GM12873 (cell line): ENCODE results near the gene WDR54.

Experiments
- TF ChIP-seq, protein P1 (sequence below): IDR thresholded peaks from 2 replicates; pipeline ENCODE4 v1.5.1; 2012; ENCODE audit warnings: low read depth, mild to moderate bottlenecking, moderate library complexity, low read length, control low read depth; ENCODE audit not compliant: insufficient read depth; ENCODE audit errors: missing control alignments

Gene WDR54

DNA sequence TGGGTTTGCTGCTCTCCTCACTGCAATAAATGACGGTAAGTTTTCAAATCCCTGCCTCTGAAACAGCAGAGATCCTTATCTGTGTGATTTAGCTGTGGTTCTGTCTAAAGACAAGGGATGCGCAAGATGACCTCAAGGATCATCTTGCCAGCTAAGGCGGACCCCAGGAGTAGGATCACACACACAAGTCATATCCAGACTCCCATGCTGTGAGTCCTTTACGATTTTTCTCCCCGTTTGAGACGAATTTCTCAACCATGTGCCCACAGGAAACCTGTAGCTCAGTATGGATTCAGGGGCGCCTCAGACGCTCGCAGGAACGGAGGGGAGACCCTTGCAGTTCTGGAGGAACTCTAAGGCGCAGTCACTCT lies 30.3 kb upstream of the WDR54 start:
- TF ChIP-seq, protein P1, sequence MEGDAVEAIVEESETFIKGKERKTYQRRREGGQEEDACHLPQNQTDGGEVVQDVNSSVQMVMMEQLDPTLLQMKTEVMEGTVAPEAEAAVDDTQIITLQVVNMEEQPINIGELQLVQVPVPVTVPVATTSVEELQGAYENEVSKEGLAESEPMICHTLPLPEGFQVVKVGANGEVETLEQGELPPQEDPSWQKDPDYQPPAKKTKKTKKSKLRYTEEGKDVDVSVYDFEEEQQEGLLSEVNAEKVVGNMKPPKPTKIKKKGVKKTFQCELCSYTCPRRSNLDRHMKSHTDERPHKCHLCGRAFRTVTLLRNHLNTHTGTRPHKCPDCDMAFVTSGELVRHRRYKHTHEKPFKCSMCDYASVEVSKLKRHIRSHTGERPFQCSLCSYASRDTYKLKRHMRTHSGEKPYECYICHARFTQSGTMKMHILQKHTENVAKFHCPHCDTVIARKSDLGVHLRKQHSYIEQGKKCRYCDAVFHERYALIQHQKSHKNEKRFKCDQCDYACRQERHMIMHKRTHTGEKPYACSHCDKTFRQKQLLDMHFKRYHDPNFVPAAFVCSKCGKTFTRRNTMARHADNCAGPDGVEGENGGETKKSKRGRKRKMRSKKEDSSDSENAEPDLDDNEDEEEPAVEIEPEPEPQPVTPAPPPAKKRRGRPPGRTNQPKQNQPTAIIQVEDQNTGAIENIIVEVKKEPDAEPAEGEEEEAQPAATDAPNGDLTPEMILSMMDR: no peak

DNA sequence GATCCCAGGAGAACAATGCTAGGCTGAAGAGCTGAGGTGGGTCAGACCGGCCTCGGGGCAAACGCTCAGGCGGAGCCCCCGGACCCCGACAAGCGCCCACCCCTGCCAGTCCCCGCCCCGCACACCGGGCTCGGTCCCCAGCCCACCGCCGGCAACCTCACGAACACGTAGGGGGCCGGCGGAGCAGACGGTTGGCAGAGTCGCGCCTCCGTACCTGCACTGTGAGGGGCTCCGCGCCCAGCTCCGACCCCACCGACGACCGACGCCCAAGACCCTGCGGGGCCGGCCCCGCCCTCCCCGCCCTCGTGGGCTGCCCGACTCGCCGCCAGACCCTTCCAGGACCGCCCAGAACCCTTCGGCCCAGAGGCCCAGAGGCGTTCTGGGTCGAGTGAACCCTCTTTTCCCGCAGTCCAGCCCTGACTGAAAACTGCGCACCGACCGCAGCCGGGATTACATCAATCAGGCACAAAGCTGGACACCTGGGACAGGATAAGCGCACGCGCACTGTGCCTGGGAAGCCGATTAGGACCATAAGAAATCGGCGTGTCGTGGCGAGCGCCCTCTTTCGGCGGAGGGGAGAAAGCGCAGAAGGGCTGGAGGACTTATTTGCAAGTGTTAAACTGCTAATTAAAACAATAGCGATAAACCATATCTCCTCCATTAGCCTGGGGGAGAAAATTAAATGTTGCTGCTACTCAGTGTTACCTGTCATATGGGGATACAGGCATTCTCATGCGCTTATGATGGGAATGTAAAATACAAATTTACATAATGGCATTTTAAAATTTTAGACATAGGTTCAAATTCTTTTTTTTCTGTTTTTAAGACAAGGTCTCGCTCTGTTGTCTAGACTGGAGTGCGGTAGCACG lies 29.7 kb upstream of the WDR54 start:
- TF ChIP-seq, protein P1: peak; percentile 98

DNA sequence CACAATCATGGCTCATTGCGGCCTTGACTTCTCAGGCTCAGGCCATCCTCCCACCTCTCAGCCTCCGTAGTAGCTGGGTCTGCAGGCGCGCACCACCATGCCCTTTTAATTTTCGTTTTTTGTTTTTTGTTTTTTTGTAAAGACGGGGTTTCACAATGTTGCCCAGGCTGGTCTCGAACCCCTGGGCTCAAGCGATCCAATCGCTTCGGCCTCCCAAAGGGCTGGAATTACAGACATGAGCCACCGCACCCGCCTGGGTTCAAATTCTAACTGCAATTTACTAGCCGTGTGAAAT lies 29.1 kb upstream of the WDR54 start:
- TF ChIP-seq, protein P1: no peak

DNA sequence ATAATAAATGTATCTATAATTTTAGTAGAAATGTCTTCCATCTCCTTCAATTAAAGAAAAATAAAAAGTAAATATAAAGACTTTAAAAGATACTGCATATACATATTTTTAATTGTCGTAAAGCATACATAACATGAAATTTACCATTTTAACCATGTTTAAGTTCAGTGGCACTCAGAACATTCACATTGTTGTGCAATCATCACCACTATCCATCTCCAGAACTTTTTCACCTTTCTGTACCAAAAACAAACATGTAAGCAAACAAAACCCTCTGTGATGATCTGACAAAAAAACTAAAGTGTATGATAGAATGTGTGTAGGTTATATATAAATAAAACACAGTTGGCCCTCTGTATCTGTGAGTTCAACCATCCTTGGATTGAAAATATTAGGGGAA lies 28.0 kb upstream of the WDR54 start:
- TF ChIP-seq, protein P1: no peak

DNA sequence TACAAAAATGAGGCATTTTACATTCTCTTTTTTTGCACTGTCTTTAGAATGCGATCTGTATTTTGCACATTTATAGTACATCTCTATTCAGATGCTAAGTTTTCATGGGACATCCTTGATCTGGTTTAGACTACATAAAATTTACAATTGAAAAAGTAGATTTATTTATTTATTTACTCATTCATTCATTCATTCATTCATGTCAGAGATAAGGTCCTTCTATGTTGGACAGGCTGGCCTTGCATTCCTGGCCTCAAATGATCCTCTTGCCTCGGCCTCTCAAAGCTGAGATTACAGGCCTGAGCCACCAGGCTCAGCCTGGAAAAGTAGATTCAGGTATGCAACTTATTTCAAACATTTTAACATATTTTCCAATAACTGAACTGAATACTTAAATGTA lies 25.4 kb upstream of the WDR54 start:
- TF ChIP-seq, protein P1: no peak

DNA sequence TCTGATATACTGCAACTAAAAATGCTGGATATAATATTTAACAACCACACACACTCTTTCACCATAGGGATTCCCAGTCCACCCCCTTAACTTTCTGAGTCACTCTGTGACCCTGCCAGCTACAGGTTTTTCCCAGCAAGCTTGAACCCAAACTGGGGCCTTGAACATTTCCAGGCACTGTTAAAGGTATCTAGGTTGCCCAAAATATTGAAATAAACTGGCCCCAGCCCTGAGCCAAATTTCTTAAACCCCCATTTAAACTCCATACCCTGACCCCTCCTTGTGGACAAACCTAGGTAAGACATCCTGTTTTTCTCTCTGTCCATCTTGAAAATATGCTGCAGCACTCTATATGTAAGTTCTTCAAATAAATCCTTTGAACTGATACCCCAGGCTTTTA lies 21.7 kb upstream of the WDR54 start:
- TF ChIP-seq, protein P1: peak; percentile 65

DNA sequence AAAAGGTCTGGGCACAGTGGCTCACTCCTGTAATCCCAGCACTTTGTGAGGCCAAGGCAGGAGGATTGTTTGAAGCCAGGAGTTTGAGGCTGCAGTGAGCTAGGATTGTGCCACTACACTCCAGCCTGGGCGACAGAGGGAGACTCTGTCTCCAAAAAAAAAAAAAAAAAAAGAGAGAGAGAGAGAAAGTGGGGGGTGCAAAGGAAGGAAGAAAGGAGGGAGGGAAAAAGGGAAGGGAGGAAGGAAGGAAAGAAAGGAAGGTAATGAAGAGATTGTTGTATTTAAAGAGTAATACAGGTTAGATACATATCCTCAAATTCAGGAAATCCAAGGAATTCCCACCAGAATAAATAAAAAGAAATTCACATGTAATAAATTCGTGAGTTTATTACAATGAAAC lies 19.6 kb upstream of the WDR54 start:
- TF ChIP-seq, protein P1: no peak
